Panc1 (cell line): ENCODE data around the gene FGF4.

Experiments used
- POLR2AphosphoS5 ChIP-seq: IDR thresholded peaks from 2 replicates; pipeline ENCODE4 v1.6.1; 2012; ENCODE audit warnings: mild to moderate bottlenecking, low read depth, low read length, moderate library complexity
- TF ChIP-seq, protein P1 (sequence below): fragments of 450-650 bp; IDR thresholded peaks from 2 replicates; pipeline ENCODE4 v1.5.1; 2017; ENCODE audit warnings: mild to moderate bottlenecking

DNA sequence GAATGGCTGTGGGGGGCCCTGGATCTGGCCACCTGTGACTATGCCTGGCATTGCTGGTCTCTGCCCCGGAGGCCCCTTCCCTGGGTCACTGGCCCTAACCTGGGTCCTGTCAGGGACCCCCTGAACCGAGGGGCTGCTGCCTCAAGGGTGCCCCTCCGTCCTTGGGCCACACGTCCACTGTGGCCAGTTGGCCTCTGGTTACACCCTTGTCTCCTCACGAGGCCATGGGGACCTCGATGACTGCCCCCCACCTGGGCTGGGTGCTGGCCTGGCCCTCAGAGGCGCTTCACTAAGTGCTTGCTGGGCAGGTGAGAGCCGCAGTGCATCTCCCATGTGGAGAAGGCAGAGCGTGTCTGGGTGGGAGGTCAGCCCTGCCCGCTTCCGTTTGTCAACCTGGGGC is 44.0 kb downstream of the FGF4 start:
- TF ChIP-seq, protein P1, sequence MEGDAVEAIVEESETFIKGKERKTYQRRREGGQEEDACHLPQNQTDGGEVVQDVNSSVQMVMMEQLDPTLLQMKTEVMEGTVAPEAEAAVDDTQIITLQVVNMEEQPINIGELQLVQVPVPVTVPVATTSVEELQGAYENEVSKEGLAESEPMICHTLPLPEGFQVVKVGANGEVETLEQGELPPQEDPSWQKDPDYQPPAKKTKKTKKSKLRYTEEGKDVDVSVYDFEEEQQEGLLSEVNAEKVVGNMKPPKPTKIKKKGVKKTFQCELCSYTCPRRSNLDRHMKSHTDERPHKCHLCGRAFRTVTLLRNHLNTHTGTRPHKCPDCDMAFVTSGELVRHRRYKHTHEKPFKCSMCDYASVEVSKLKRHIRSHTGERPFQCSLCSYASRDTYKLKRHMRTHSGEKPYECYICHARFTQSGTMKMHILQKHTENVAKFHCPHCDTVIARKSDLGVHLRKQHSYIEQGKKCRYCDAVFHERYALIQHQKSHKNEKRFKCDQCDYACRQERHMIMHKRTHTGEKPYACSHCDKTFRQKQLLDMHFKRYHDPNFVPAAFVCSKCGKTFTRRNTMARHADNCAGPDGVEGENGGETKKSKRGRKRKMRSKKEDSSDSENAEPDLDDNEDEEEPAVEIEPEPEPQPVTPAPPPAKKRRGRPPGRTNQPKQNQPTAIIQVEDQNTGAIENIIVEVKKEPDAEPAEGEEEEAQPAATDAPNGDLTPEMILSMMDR: no peak
- TF ChIP-seq POLR2AphosphoS5: no peak
